ENCODE results near the gene AGPAT4. TPM values are rescaled to one million over a fixed set of nuclear protein-coding genes. Genes with fewer than 3 reads are reported as not detected.

Gene AGPAT4
- polyA plus RNA-seq, 3 donors: 6.4 to 15.8 (median 6.9) TPM

DNA sequence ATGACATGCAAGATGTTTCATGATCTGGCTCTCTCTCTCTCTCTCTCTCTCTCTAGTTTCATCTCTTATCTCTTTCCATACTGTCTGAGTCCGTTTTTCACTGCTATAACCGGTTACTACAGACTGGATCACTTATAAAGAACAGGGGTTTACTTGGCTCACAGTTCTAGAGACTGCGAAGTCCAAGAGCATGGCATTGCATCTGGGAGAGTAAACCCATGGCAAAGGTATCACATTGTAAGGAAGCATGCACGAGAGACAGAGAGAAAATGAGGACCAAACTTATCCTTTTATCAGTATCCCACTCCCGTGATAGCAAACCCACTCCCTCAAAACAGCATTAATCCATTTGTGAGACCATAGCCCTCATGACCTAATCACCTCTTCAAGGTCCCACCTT lies 7.2 kb upstream of the AGPAT4 start:
- Histone ChIP-seq H3K4me2 (replicated peaks; ENCODE audit: extremely low read depth, low read length, poor library complexity, severe bottlenecking) (no peak overlapping the region), H3K4me3 (replicated peaks in 1 of 3; ENCODE audit: low read depth in 2 of 3, low read length in 3 of 3) (no peak overlapping the region), H2AFZ (ENCODE audit: insufficient read depth, low read depth, low read length, poor library complexity, severe bottlenecking) (no peak overlapping the region), H3K27me3 (ENCODE audit: control insufficient read depth in 2 of 2, insufficient read depth in 2 of 2, low read length in 2 of 2) (peaks cover under 1 to 2% of the 10 kb centered on the region in 2 donors), H3K36me3 (replicated peaks in 1 of 2; ENCODE audit: control insufficient read depth in 1 of 2, insufficient read depth in 2 of 2, low read length in 2 of 2) (no peaks in the 10 kb centered on the region), H3K27ac (ENCODE audit: low read depth in 1 of 2, low read length in 2 of 2) (no peak overlapping the region), H3K9me3 (replicated peaks in 1 of 2; ENCODE audit: control insufficient read depth in 1 of 2, insufficient read depth in 1 of 2, low read length in 2 of 2) (no peaks in the 10 kb centered on the region), H3K4me1 (ENCODE audit: control insufficient read depth in 1 of 2, insufficient read depth in 2 of 2, low read length in 2 of 2) (no peaks in the 10 kb centered on the region), H3K9ac (ENCODE audit: insufficient read depth, low read length, poor library complexity, severe bottlenecking) (no peak overlapping the region), H3K79me2 (ENCODE audit: insufficient read depth, low read length) (no peaks in the 10 kb centered on the region), H4K20me1 (ENCODE audit: insufficient read depth, low read length) (no peaks in the 10 kb centered on the region)
- no peak for DNase-seq
- Mint-ChIP-seq H3K4me1 (no peaks in the 10 kb centered on the region), H3K9me3 (peaks cover 5 to 14% (median 8%) of the 10 kb centered on the region in 7 donors), H3K4me3 (no peak overlapping the region), H3K27ac (no peak overlapping the region), H3K36me3 (no peaks in the 10 kb centered on the region), H3K27me3 (ENCODE audit: low read depth in 3 of 3) (peaks cover 0 to 8% (median 3%) of the 10 kb centered on the region in 3 donors)
- intact Hi-C loops (cut with micrococcal nuclease): loop anchor here in 1 of 2 donors (10.0 kb wide), 1 partner anchor 64 kb away; no protein-coding TSS in a partner anchor
- no peak for TF ChIP-seq CTCF (IDR thresholded peaks at IDR 0.05)
- WGBS (ENCODE audit: insufficient coverage): 90% methylated on average over 3 of the region's 5 CpGs

GRCh38 chr6:161279677-161280415 lies 6.0 kb upstream of the AGPAT4 start:
- H3K4me3 ChIP-seq (replicated peaks in 1 of 3; ENCODE audit: low read depth in 2 of 3, low read length in 3 of 3): no peak overlapping the region
- H3K27me3 ChIP-seq (ENCODE audit: control insufficient read depth in 2 of 2, insufficient read depth in 2 of 2, low read length in 2 of 2): peaks cover 5% of the 10 kb centered on the region in 2 donors
- no peaks in the 10 kb centered on the region for H4K20me1 ChIP-seq (ENCODE audit: insufficient read depth, low read length)
- H3K9me3 Mint-ChIP-seq: peaks cover 5 to 14% (median 8%) of the 10 kb centered on the region in 7 donors
- TF ChIP-seq CTCF (IDR thresholded peaks at IDR 0.05): no peak
- no peak overlapping the region for H3K4me2 ChIP-seq (replicated peaks; ENCODE audit: extremely low read depth, low read length, poor library complexity, severe bottlenecking)
- no peaks in the 10 kb centered on the region for H3K4me1 ChIP-seq (ENCODE audit: control insufficient read depth in 1 of 2, insufficient read depth in 2 of 2, low read length in 2 of 2)
- WGBS (ENCODE audit: insufficient coverage): 90% methylated on average over 2 of the region's 7 CpGs
- H3K27me3 Mint-ChIP-seq (ENCODE audit: low read depth in 3 of 3): peaks cover 0 to 13% (median 3%) of the 10 kb centered on the region in 3 donors
- no peaks in the 10 kb centered on the region for H3K79me2 ChIP-seq (ENCODE audit: insufficient read depth, low read length)
- no peak overlapping the region for H3K27ac Mint-ChIP-seq
- DNase-seq: no peak
- H3K36me3 ChIP-seq (replicated peaks in 1 of 2; ENCODE audit: control insufficient read depth in 1 of 2, insufficient read depth in 2 of 2, low read length in 2 of 2): no peaks in the 10 kb centered on the region
- no peak overlapping the region for H3K4me3 Mint-ChIP-seq
- H3K9me3 ChIP-seq (replicated peaks in 1 of 2; ENCODE audit: control insufficient read depth in 1 of 2, insufficient read depth in 1 of 2, low read length in 2 of 2): no peaks in the 10 kb centered on the region
- H3K27ac ChIP-seq (ENCODE audit: low read depth in 1 of 2, low read length in 2 of 2): no peak overlapping the region
- peaks cover 0 to 2% of the 10 kb centered on the region in 2 donors for H3K36me3 Mint-ChIP-seq
- intact Hi-C loops (cut with micrococcal nuclease): loop anchor here in 1 of 2 donors (10.0 kb wide), 2 partner anchors 65 to 165 kb away; no protein-coding TSS in a partner anchor
- H3K4me1 Mint-ChIP-seq: peaks cover 3% of the 10 kb centered on the region
- no peak overlapping the region for H3K9ac ChIP-seq (ENCODE audit: insufficient read depth, low read length, poor library complexity, severe bottlenecking)
- H2AFZ ChIP-seq (ENCODE audit: insufficient read depth, low read depth, low read length, poor library complexity, severe bottlenecking): no peak overlapping the region
